NCI-H2081 (cell line): Measurements from ENCODE around the gene HIBCH.

ENCODE experiments used
- DNase-seq, 2 experiments: peaks; one replicate each; lab custom pipeline; 2025; lab: John Stamatoyannopoulos, UW

The HIBCH gene

GRCh38 chr2:190156530-190157212 lies 163.0 kb downstream of the HIBCH start:
- DNase-seq, result no peak
